ENCODE measurements around the gene AVPR2.

GRCh38 chrX:153867671-153868070 lies 36.8 kb upstream of the AVPR2 start:
- TF ChIP-seq CTCF (IDR thresholded peaks at IDR 0.05) (no peak), ZFX (IDR thresholded peaks at IDR 0.05; ENCODE audit: borderline replicate concordance) (no peak)

Measured in 22Rv1 (cell line).